DMS79 treated with DMSO at 0.1 percent for 48 hours (cell line): ENCODE results near the gene TUBG1.

Experiments
- DNase-seq: peaks from one replicate; lab custom pipeline; 2025; lab: John Stamatoyannopoulos, UW

Gene TUBG1

GRCh38 chr17:42609182-42609813 lies at the start of gene TUBG1, which contains the start of gene RETREG3:
Gene TUBG1 (plus strand): TSS chr17:42609683. CDS start chr17:42609738, 55 bp downstream.
Gene RETREG3 (minus strand): TSS chr17:42609374. CDS start chr17:42609324, 50 bp downstream.
- DNase-seq = peak; percentile 97

GRCh38 chr17:42560246-42560645 lies 49.2 kb upstream of the TUBG1 start:
- no peak for DNase-seq

- peak; percentile 89 for DNase-seq
Observed at GRCh38 chr17:42561897-42562387, 47.5 kb upstream of the TUBG1 start, which contains the start of gene COASY. Gene COASY (plus strand): TSS chr17:42562148. CDS start chr17:42562623, 475 bp downstream.

GRCh38 chr17:42562388-42563142 lies 46.9 kb upstream of the TUBG1 start:
- DNase-seq = no peak

- no peak for DNase-seq
Observed at GRCh38 chr17:42563143-42563509, 46.4 kb upstream of the TUBG1 start.

- DNase-seq = peak; percentile 67
Observed at GRCh38 chr17:42563543-42563942, 45.9 kb upstream of the TUBG1 start.

- DNase-seq = no peak
Observed at GRCh38 chr17:42563950-42564349, 45.5 kb upstream of the TUBG1 start.

- no peak for DNase-seq
Observed at GRCh38 chr17:42564815-42565522, 44.5 kb upstream of the TUBG1 start.

- no peak for DNase-seq
Observed at GRCh38 chr17:42565523-42566214, 43.8 kb upstream of the TUBG1 start.

- DNase-seq = no peak
Observed at GRCh38 chr17:42566215-42566882, 43.1 kb upstream of the TUBG1 start.

GRCh38 chr17:42566883-42567573 lies 42.5 kb upstream of the TUBG1 start, which contains the start of gene MLX:
Gene MLX (plus strand): TSS chr17:42567100. CDS start chr17:42567125, 25 bp downstream.
- peak; percentile 94 for DNase-seq

- no peak for DNase-seq
Observed at GRCh38 chr17:42568341-42569111, 41.0 kb upstream of the TUBG1 start.

- no peak for DNase-seq
Observed at GRCh38 chr17:42571435-42572225, 37.9 kb upstream of the TUBG1 start.

GRCh38 chr17:42573095-42573494 lies 36.4 kb upstream of the TUBG1 start:
- no peak for DNase-seq

- no peak for DNase-seq
Observed at GRCh38 chr17:42574463-42574862, 35.0 kb upstream of the TUBG1 start.

- peak; percentile 15 for DNase-seq
Observed at GRCh38 chr17:42577140-42577531, 32.3 kb upstream of the TUBG1 start.

GRCh38 chr17:42577532-42578281 lies 31.8 kb upstream of the TUBG1 start, which contains the start of gene PSMC3IP:
Gene PSMC3IP (minus strand): TSS chr17:42577729. CDS start chr17:42577686, 43 bp downstream.
- peak; percentile 89 for DNase-seq

GRCh38 chr17:42578282-42578869 lies 31.1 kb upstream of the TUBG1 start:
- peak; percentile 85 for DNase-seq
